GM21526 (cell line): ENCODE results near the gene ETV6.

Source experiments
- ATAC-seq: cut with Tn5 transposase; IDR thresholded peaks from one replicate; pipeline ENCODE4 v1.9.1; 2021; ENCODE audit warnings: moderate library complexity; ENCODE audit not compliant: unreplicated experiment, low FRiP score

ETV6 gene

DNA sequence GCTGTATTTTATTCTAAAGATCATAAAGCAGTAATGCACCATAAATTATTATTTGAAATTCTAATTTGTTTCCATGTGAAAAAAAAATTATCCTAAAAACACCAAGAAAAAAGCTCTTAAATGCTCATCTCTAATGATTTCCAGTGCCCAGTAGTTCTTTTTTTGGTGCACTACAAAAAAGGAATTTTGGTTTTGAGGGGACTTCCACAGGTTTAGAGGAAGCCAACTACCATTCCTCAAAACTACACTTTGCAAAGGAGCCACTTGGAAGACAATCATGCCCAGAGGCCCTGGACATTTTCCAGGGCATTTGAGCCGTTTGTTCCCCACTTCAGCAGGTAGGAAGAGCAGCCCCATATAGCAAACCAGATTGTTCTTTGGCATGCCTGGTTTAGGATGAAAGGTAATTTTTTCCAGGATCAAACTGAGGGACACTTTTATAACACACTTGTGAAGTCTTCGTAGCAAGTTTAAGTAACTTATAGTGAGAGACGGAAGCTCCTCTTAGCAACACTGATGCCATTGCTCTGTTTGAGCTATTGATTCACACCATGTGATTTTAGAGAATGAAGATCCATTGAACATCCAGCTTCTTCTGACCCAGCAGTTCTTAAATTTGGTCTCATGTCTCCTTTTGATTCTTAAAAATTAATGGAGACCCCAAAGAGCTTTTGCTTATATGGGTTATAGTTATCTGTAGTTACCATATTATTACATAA is 187.9 kb downstream of the ETV6 start:
- ATAC-seq, result no peak

DNA sequence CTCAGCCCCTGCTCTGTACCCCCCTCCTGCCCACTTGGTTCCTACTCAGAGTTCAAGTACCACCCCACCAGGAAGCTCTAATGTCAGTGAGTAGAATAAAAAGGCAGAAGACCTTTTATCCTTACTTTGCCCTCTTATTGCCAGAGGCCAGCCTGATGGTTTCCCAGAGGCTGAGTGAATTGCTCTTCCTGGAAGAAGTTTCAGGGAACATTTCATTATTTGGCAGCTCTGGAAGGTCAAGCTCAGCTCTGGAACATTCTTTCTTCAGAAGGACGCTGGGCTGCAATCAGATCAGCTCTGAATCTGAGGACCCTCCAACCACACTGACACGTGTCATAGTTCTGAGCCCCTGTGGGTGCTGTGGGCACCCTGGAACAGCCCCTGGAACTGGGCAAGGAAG is 188.9 kb downstream of the ETV6 start:
- no peak for ATAC-seq

DNA sequence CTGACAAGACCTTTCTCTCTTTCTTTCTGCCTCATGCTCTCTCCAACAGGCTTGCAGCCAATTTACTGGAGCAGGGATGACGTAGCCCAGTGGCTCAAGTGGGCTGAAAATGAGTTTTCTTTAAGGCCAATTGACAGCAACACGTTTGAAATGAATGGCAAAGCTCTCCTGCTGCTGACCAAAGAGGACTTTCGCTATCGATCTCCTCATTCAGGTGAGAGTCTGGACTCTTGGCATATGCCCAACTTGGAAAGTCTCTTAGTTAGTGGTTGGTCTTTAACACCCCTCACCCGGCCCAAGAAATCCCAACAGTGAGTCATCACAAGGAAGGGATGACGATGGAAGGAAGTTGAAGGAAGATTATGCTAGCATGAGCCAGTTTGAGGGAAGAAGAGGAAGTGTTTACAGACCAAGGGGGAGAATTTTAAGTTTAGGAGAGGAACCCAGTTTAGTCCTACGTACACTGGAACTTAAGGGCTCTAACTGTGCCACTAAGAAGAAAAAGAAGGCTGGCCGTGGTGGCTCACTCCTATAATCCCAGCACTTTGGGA is 189.7 kb downstream of the ETV6 start:
- no peak for ATAC-seq

DNA sequence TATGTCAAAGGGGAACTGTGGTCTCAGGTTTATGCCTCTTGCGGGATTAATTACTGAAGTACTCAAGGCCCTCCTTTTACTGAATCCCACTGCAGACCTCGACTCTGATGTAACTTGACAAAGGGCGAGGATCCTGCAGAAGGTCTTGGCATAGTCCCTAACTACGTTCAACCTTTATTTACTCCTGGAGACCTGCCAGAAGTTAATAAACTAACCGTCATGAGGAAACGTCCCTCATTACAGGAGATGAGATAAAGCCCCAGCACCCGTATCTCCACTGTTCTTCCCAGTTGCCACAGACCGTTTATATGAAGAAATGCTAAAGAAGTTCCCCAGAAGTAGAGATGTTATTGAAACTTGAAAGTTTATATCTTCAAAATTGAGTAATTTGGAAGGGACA is 190.9 kb downstream of the ETV6 start:
- ATAC-seq, result no peak

DNA sequence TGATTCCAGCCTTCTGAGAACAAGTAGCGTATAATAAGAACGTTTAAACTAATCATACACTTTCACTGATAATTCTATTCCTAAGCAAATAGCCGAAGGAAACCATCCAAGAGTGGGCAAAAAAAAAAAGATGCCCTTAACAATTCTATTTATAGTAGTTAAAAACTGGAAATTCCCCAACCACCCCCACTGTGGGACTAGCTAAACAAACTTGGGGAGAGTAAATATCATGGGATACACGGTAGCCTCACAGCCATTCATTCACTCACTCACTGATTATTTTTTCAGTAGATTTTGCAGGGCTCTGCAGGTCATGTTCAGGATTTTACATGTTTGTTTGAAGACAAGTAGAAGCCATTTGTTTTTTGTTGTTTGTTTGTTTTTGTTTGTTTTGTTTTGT is 197.0 kb downstream of the ETV6 start:
- ATAC-seq, result no peak

DNA sequence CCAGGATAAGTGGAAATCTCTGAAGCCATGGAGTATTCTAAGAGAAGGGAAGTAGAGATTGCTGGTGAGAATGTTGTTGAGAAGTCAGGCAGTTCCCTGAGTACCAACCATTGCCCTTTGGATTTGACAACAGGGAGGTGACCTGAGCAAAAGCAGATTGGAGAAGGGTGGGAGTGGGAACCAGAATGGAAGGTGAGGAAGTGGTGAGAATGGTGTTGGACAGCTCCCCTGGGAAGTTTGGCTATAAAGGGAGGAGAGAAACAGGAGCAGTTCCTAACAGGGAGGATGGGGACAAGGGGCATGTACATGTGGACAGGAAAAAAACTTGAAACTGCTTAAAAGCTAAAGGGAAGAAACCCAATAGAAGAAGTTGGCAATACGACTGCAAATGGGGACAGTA is 198.1 kb downstream of the ETV6 start:
- ATAC-seq, result no peak

DNA sequence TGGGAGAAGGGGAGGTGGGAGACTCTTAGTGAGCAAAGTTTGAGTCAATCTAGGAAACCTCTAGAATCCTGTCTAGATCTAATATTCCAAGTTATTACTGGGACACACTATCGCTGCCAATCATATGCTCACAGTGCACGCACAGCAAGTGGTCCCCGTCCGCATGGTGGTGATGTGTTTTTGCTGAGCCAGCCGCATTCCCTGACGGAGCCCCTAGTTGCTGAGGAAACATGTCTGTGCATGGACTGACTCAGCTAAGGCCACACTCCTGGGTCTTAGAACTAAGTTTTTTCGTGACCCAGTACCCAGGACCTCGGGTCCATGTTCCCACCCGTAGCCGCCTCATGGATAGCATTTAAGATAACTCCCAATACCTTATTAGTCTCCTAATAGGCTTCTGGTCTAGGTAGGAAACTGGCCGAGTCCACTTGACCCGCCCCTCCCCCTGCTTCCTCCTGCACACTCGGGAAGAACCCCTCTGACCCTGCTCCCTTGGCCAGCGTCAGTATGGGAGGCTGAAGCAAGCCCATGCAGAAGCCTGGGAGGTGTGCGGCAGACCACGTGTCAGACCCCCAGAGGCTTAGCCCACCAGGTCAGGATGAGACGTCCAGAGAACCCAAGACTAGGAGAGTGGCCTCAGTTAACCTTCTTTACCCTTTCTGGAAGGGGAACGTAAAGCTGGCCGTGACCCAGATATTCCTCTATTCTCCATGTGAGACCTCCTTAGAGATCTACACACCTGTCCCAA is 200.5 kb downstream of the ETV6 start:
- ATAC-seq, result no peak

DNA sequence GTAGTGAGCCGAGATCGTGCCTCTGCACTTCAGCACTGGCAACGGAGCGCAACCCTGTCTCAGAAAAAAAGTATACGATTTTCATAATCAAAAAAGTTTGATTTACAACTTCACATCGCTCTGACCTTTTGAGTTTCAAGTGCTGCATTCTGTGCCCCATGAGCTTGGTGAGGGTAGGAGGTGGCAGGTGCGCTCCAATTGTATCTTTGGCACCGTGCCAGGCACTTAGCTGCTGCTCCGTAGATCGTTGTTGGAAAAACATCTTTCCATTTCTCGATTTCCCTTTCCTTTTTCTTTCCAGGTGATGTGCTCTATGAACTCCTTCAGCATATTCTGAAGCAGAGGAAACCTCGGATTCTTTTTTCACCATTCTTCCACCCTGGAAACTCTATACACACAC is 203.7 kb downstream of the ETV6 start:
- ATAC-seq, result no peak

DNA sequence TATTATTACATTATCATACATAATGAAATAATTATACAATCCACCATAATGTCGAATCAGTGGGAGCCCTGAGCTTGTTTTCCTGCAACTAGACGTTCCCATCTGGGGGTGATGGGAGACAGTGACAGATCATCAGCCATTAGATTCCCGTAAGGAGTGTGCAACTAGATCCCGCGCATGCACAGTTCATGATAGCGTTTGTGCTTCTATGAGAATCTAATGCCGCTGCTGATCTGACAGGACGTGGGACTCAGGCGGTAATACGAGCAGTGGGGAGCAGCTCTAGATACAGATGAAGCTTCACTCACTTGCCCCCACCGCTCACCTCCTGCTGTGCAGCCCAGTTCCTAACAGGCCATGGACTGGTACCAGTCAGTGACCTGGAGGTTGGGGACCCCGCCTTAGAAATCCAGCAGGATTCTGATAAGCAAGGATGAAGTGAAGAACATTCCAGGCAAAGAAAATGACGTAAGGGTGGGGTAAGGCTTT is 204.6 kb downstream of the ETV6 start:
- ATAC-seq, result no peak

DNA sequence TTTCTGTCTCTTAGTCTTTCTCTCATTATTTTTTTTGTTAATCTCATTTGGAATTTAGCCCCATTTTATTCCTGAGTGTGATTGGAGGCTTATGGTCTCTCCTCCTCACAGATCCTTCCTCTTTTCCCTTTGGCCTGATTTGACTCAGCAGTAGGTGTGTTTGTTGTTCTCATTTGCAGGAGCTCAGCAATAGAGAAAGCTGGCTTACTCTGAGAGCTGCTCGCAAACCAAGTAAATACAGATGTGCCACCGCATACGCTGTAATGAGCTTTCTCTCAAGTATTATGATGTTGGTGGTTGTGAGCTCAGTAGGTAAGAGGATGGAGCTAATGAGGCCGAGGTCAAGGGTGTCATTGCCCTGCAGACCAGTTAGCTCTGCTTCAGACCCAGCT is 206.5 kb downstream of the ETV6 start:
- ATAC-seq, result no peak

DNA sequence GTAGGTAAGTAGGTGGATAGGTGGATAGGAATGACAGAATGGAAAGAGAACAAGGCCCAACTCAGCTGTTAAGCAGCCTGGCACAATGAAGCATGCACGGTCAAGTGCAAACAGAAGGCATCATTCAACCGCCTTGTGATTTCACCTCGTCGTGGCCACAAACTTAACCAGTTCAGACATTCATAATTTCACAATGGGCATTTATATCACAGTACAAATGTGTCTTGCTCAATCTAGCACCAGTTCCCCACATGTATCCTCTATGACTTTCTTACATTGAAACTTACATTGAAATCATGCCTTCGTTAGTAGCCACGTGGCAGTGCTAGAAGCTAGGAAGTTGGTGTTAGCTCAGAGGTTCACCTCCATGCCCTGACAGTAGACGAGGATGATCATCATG is 207.5 kb downstream of the ETV6 start:
- ATAC-seq, result no peak

DNA sequence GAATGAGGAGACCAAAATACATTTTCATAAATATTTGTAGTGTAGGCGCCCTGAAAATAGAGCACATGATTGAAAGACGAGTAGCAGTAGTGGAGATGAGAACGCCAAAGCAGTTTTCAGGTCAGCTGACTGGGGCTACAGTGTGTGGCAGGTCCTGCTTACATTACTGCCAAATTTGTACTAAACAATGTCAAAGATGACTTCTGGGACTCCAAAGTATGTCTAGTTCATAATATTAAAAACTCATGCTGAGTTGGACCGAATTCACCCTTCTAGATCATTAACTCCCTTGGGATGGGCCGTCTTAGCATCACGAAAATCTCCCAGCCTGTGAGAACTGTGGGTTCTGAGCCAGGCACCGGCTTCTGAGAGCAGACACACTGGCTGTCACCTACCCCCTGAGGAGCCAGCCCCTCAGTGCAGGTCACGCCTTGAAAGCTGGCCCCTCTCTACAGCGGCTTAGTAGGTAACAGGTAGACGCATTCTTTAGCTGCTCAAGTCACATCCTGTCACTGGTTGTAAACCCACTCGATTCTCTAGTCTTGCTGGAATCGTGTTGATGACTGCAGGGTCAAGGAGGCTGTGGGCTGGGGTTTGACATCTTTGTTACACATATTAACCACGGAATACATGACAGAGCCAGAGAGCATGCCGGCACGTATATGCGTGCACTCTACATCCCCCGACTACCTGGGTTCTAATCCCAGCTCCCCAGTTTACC is 210.4 kb downstream of the ETV6 start:
- ATAC-seq, result no peak

DNA sequence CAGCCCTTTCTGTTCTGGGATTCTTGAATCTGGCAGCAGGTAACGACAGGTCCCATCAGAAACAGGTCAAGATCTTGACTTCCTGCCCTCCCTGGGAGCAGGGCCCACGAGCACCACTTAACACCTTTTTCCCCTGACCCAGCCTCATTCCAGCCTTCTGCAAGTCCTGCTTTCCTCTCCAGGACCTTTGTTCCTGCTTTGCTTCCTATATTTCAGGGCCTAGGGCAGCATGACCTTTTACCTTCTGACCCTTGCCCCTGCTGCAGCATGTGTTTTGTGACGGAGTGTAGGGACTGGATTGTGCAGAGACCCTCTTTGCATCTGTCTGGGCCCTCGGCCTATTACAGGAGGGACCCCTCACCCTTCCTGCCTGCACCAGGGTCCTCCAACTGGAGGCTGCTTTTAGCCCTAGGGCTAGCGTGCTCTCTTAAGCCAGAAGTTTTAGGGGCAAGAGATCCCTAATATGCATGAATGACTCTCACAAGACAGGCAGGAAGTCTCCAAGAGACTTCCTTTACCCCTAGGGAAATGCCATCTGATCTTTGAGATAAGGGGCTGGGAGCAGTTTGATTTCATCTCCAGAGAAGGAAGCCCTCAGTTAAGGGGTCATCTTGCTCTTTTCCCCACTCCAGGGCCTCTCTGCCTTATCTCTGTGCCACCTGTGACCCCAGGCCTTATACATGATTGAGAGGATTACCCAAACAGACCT is 211.8 kb downstream of the ETV6 start:
- ATAC-seq, result no peak

DNA sequence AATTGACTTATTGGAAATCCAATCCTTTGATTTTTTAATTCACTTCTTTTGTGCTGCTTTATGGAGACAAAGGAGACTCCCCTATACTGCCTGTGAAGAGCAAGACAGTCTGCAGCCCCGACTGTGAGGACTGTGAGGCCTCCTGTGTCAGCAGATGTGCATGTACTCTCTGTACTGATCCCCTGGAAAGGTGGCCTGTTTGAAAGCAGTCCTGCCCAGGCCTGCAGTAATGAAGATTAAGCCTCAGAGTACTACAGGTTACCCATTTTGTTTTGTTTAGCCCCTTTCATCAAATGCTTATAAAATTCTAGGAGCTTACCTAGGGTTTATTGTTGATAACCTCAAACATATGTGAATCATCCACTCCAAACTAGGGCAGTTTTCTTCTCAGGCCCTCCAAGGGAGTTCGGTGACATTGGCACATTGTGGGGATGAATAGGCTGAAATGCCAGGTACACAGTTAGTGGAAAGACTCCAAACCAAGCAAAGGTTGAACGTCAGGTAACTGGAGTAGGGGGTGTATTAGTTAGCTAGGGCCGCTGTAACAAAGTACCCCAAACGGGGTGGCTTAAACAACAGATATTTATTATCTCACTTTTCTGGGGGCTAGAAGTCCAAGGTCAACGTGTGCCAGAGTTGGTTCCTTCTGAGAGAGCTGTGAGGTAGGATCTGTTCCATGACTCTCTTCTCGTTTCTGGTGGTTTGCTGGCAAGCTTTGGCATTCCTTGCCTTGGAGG is 212.6 kb downstream of the ETV6 start:
- no peak for ATAC-seq

DNA sequence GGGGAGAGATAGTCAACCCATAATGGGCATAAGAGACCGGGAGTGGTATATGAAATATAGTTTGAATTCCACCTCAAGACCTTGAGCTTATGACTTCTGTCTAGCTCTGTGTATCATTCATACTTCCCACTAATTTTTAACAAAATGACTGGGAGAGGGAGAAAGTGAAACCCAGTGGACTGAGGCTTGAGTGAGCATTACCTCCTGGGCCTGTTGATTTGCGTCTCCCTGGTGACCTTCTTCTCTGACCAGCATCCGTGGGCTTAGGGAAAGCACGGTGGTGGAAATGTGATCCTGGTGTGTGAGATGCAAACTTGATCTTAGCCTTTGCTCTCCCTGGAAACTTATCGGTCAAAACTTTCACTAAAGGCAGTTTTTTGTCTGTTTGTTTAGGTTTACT is 213.3 kb downstream of the ETV6 start:
- ATAC-seq, result no peak

DNA sequence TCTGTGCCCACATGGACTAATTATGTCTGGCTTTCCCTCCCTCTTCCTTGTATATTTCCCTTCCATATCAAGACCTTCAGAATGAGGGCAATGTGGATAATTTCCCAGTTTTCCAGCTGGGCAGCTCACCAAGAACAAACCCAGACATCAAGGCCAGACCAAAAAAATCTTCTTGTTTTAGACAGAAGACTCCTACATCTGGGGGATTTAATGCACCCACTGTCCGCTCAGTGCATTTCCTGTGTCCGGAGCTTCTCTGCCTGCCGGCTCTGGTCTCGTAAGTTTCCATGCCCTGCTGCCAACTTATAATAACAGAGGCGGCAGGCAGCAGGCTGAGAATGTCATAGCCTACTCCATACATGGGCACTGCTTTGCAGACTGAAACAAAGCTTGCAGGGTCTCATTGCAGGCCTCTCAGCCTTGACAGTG is 214.0 kb downstream of the ETV6 start:
- no peak for ATAC-seq

DNA sequence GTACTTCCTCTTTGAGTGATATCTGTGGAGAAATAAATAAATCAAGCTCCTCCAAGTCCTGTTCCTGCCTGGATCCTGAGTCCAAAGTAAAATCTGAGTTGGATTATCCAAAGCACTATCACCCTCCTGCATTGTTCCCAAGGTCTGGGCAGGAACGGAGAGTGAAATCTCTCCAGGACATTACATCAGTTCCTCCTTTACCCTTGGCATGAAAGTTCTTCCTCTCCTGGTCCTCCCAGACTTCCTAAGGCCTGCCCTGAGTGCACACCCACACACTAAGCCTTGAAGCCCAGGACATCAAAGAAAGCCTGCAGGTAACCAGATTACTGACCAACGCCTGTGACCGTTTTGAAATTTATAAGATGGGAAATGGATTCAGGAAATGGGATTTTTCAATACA is 214.5 kb downstream of the ETV6 start:
- no peak for ATAC-seq

DNA sequence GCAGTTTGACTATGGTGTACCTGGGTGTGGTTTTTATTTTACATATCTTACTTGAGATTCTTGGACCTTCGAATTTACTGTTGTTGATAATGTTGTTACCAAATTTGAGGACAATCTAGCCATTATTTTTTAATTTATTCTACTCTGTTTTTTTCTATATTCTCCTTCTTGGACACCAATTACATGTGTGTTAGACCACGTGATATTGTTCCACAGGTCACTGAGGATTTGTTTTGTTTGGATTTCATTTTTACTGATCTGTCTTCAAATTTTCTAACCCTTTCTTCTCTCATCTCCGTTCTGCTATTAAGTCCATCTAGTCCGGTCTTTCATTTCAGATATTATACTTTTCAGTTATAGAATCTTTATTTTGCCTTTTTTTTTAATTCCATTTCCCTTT is 216.3 kb downstream of the ETV6 start:
- no peak for ATAC-seq

DNA sequence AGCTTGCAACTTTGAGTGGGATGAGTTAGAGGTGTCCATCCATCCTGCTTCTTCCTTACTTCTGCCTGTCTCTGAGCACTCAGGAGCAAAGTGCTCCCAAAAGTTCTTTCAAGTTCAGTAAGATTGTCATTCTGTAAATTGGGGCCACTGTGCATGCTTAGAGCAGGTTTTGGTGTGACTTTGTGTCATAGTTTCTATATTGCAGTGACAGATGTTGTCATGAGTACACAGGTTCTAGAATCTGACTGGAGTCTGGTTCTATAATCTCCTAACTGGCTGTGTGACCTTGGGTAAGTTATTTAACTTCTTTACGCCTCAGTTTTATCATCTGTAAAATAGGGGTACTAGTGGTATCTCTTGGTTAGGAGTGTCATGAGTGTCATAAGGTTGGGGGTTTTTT is 218.6 kb downstream of the ETV6 start:
- no peak for ATAC-seq

DNA sequence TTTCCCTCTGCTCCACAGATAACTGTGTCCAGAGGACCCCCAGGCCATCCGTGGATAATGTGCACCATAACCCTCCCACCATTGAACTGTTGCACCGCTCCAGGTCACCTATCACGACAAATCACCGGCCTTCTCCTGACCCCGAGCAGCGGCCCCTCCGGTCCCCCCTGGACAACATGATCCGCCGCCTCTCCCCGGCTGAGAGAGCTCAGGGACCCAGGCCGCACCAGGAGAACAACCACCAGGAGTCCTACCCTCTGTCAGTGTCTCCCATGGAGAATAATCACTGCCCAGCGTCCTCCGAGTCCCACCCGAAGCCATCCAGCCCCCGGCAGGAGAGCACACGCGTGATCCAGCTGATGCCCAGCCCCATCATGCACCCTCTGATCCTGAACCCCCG is 219.9 kb downstream of the ETV6 start:
- ATAC-seq, result no peak
